ENCODE data around the gene MAMDC4.
"Not testable (repeated sequence)": the region's sequence is repeated elsewhere in the genome, so short reads cannot be mapped to it uniquely, and the experiment has no call there.

MAMDC4 gene

GRCh38 chr9:136839229-136840139 is 12.7 kb upstream of the MAMDC4 start:
- DNase-seq, result no peak

DNA sequence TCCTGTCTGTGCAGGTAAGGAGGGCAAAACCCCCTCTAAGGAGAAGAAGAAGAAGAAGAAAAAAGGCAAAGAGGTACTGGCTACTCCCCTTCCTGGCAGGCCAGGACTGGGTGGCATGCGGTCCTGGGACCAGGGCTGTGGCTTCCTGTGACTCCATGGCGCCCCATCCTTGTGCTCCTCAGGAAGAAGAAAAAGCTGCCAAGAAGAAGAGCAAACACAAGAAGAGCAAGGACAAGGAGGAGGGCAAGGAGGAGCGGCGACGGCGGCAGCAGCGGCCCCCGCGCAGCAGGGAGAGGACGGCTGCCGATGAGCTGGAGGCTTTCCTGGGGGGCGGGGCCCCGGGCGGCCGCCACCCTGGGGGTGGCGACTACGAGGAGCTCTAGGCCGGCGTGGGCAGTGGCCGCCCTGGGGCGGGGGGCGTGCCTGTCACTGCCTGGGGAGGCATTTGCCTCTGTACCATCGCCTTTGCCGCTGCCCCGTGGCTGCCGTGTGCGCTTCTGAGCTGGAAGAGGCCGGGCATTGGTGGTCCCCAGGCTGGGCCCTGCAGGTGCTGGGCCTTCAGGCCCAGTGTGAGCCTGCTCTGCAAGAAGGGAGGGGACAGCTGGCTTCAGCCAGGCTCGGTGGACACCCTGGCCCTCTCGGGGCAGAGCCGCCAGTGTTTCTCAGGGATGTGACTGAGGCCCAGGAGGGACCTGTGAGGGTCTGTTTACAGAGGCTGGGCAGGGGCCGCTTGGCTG is 11.8 kb upstream of the MAMDC4 start:
- DNase-seq, result no peak

DNA sequence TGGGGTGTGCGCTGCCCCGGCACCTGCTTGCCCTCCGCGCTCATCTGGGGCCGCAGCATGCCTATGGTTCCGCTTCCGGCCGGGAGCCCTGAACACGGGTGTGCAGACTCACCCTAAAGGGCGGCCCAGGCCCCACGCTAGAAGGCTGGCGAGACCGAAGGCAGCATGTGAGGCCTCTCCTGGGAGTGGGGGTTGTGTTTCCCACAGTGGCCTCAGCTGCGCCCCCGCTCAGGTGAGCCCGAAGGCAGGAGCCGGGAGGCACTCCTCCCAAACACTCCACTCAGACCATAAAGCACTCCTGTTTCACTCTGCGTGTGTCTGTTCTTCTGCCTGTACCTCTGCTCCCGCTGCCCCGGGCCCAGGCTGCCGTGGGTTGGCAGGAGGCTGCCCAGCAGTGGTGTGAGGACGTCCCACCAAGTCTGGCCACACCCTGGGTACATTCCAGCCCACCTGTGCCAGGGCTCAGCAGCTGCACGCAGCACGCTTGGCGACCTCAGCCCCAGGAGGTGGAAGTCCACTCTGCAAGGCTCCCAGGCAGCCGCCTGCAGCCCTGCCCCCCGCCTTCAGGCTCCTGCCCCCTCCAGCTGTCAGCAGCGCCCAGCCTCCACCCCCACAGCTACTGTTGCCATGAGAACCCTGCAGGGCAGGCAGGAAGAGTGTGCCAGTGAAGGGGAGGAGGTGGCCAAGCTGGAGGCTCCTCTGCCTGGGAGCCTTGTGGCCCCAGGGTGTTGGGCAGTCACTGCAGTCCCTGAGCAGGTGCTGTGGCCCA is 11.1 kb upstream of the MAMDC4 start:
- DNase-seq, result no peak

- not testable (repeated sequence) for DNase-seq
Measured at GRCh38 chr9:136841646-136842379, 10.3 kb upstream of the MAMDC4 start.

GRCh38 chr9:136842380-136842948 is 9.7 kb upstream of the MAMDC4 start, which contains the start of gene AJM1:
AJM1 (plus strand) TSS chr9:136842478; CDS start chr9:136844415, 1,937 bp downstream.
- DNase-seq, result peak; percentile 71 to 75

DNA sequence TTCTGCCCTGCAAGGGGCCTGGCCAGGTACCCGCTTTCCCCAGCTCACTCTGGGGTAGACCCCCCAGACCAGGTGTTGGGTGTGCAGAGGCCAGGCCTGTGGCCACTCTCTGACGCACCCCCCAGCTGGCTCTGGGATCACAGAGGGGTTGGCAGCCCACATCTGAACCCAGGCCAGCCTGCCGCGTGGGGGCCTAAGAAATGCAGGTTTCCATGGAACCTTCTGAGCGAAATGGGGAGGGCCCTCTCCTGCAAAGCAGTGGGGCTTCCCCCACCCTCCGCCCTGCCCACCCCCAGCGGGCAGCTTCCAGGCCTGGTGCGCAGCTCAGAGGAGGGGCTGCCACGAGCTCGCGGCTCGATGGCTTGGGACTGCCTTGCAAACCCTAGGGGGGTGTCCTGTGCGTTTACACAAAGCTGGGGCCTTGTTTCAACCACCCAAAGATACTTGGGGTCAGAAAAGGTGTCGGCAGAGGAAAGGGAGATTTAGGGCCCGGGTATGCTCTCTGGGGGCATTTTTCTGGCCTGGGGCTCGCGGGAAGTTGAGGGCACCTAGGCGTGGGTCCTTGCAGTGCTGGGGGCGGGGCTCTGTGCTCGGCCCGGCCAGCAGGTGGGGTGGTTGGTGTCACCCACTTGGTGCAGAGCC is 8.9 kb upstream of the MAMDC4 start:
- not testable (repeated sequence) for DNase-seq

DNA sequence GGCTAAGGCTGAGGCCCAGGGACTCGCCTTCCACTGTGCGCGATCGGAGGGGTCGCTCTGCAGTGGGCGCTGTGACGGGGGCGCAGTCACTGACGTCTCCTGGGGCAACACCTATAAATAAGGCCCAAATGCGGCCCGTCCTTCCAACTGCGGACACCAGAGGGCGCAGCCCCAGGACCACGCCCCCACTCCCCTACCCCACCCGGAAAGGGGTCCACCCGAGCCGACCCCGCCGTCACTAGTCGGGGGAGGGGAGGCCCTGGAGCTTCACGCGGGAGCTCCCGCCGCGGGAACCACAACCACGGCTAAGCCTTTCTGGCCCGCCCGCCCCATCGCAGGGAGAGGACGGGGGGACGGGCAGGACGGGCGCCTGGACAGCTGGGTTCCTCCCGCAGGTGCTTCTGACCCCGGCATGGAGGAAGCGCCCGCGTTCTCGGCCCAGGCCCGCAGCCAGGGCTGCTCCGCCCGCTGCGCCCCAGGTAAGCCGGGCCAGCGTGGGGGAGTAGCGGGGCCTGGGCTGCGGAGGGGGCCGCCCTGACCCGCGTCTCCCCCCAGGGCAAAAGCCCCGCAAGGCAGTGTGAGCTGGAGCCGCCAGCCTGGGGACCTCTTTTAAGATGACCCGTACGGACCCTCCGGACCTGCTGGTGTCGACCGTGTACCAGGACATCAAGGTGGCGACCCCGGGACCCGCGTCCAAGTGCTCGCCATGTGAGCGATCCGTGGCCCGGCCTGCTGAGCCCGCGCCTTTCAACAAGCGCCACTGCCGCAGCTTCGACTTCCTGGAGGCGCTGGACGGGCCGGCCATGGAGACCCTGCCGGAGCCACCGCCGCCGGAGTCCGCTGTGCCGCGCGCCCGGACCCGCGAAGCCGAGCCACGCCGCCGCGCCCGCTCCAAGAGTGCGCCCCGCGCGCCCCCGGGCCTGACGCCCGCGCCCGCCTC is 8.1 kb upstream of the MAMDC4 start:
- peak; percentile 43 to 61 for DNase-seq

- DNase-seq, result no peak
Measured at GRCh38 chr9:136844761-136845464, 7.2 kb upstream of the MAMDC4 start.

- DNase-seq, result no peak
Measured at GRCh38 chr9:136845465-136846260, 6.5 kb upstream of the MAMDC4 start.

- DNase-seq, result peak in 1 of 2 donors; percentile 56
Measured at GRCh38 chr9:136846376-136847087, 5.6 kb upstream of the MAMDC4 start.

DNA sequence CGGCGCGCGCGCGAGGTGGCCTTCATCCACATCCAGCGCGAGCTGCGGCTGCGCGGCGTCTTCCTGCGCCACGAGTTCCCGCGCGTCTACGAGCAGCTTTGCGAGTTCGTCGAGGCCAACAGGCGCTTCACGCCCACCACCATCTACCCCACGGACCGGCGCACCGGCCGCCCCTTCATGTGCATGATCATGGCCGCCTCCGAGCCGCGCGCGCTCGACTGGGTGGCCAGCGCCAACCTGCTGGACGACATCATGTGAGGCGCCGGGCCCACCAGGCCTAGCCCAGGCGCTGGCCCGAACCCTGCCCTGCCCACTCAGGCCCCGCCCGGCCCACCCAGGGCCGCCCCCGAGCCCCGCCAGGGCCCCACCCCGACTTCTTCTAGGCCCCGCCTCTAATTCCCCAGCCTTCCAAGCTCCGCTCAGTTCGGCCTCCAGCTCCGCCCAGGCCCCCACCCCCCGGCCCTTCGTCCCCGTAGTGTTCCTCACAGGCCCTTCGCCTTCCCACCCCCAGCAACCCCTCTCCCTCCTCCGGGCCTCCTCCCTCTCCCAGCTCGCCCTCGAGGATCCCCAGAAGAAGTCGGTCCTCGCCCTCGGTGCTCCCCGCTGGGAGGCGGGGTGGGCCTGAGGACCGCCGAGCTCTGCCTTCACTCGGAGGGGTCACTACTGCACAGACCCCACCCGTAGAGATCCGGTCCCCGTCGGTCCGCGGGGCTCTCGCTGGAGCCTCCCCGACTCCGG is 4.9 kb upstream of the MAMDC4 start:
- no peak for DNase-seq

GRCh38 chr9:136847826-136848392 is 4.2 kb upstream of the MAMDC4 start:
- peak; percentile 63 to 66 for DNase-seq

- DNase-seq, result no peak
Measured at GRCh38 chr9:136848393-136849037, 3.6 kb upstream of the MAMDC4 start.

DNA sequence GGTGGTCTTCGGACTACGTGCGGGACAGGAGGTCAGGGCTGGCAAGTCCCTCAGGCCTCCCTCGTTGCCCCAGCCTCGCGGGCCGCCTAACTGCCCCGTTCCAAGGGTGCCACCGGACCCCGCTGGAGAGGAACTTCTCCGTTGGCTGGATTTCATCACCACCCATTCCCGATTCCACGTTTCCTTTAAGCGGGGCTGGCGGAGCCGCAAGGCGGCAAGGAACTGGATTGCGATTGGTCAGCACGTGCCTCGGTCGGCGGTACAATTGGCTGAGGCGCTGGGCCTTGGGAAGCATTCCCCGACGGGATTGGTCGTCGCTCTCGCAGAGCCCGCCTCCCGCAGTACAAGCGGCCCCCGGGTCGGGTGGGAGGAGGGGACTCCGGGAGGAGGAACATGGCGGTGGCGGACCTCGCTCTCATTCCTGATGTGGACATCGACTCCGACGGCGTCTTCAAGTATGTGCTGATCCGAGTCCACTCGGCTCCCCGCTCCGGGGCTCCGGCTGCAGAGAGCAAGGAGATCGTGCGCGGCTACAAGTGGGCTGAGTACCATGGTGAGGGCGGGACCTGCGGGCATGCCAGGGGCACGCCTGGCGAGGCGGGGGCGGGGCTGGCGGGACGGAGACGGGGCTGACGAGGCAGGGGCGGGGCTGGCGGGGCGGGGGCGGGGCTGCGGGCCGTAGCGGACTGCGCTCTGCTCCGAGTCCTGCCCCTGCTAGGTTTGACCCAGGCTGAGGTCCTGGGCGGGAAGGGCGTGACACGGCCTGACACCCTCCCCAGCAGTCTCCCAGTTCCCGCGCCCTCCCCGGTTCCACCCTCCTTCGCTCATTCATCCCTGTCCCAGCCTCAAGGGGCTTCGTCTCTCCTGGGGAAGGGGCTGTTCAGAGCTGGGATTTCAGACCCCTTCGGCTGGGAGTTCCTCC is 2.8 kb upstream of the MAMDC4 start, which contains the start of gene PHPT1:
Gene PHPT1 (plus strand): TSS at position 372 of the 922 bp plus-strand sequence. CDS start 22 bp downstream, at position 394.
- peak; percentile 96 to 97 for DNase-seq

Measured in activated CD4-positive, alpha-beta T cell treated with anti-CD3 and anti-CD28 coated beads for 4 hours (primary cell).